Nephron progenitor cell (in vitro differentiated cells): Measurements from ENCODE around the gene MTRF1.

Experiments
- DNase-seq: peaks from one replicate; pipeline ENCODE4 v3.0.0; 2021
- H3K27ac Mint-ChIP-seq: 2 replicates; pipeline ENCODE4 v1.8.0; 2021; ENCODE audit warnings: mild to moderate bottlenecking, moderate library complexity, mixed read lengths
- H3K27me3 Mint-ChIP-seq: 2 replicates; pipeline ENCODE4 v1.8.0; 2021; ENCODE audit warnings: mild to moderate bottlenecking, low read depth, mixed read lengths; ENCODE audit not compliant: poor library complexity
- H3K36me3 Mint-ChIP-seq: 2 replicates; pipeline ENCODE4 v1.8.0; 2021; ENCODE audit warnings: low read depth, mixed read lengths
- H3K4me1 Mint-ChIP-seq: 2 replicates; pipeline ENCODE4 v1.8.0; 2021; ENCODE audit warnings: mixed read lengths
- H3K4me3 Mint-ChIP-seq: 2 replicates; pipeline ENCODE4 v1.8.0; 2021; ENCODE audit warnings: mild to moderate bottlenecking, moderate library complexity, mixed read lengths
- H3K9me3 Mint-ChIP-seq: 2 replicates; pipeline ENCODE4 v1.8.0; 2021; ENCODE audit warnings: mild to moderate bottlenecking, moderate library complexity, mixed read lengths
- CTCF ChIP-seq: fragments of 200-600 bp; sonication (generic); IDR thresholded peaks from 2 replicates; pipeline ENCODE4 v1.5.0; 2021; ENCODE audit warnings: antibody characterized with exemption

Gene MTRF1

DNA sequence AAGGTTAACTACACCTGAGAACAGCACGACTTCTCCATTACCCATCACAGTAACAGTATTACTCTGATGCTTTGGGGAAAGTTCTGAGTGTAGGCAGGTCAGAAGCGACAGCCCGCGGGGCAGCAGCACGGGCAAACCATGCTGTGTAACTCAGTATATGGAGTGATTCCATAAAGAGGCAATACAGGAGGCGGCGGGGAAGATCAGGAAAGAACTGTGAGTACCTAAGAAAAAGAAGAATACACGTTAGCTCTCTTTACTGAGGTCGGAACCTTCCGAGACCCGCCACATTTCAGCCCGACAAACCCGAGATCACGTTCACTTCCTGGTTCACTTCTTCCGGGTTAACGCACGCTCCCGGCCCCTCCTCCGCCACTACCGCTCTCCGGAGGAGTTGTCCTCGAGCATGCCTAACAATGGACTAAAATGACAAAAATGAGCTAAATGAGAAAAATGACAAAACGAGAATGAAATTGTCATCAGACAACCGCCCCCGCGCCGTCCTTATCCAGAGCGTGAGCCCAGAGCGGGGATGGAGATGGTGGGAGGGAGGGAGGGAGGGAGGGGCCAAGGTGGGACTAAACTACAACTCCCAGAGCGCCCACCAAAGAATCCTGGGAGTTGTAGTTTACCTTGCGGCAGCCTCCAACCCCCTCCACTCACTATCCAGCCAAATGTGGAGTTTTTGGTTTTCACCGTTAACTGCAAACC, at the start of gene MTRF1:
MTRF1 (minus strand) TSS at position 316 of the 711 bp plus-strand sequence. CDS start 2,669 bp downstream, outside the sequence.
- DNase-seq: peak; percentile 66
- Mint-ChIP-seq H3K4me1 (peaks cover 9% of the 10 kb centered on the region), H3K27ac (peak within 1 kb of the TSS; percentile 20), H3K36me3 (peaks cover 41% of the 10 kb centered on the region), H3K4me3 (peak within 1 kb of the TSS; percentile 98), H3K27me3 (peaks cover 4% of the 10 kb centered on the region), H3K9me3 (peaks cover 39% of the 10 kb centered on the region)
- no peak for TF ChIP-seq CTCF

DNA sequence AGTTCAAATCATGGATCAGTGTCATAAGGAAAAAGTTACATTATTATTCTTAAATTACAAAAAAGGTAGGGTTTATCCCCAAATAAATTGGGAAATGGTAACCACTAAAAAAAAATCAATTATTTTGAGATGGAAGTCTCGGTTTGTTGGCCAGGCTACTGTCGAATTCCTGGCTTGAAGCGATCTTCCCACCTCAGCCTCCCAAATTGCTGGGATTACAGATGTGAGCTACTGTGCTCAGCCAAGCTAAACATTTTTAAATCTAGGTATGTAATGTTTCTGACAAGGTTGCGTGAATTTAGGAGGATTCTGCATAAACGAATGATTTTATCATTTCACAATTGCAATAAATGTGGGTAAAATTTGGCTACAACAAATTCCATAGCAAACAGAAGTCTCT, 49.7 kb upstream of the MTRF1 start:
- peaks cover 23% of the 10 kb centered on the region for H3K36me3 Mint-ChIP-seq
- DNase-seq: no peak

GRCh38 chr13:41312176-41312500, 48.8 kb upstream of the MTRF1 start:
- peaks cover 13% of the 10 kb centered on the region for H3K36me3 Mint-ChIP-seq
- H3K4me3 Mint-ChIP-seq: peak overlapping the region; percentile 98
- H3K4me1 Mint-ChIP-seq: peaks cover 36% of the 10 kb centered on the region
- peak overlapping the region; percentile 90 for H3K27ac Mint-ChIP-seq
- H3K27me3 Mint-ChIP-seq: peaks cover 5% of the 10 kb centered on the region
- no peak for TF ChIP-seq CTCF
- peaks cover 3% of the 10 kb centered on the region for H3K9me3 Mint-ChIP-seq
- DNase-seq: peak; percentile 28

More for the DNA sequence above, 49.7 kb upstream of the MTRF1 start:
- H3K27me3 Mint-ChIP-seq: no peaks in the 10 kb centered on the region
- peaks cover 3% of the 10 kb centered on the region for H3K9me3 Mint-ChIP-seq
- H3K4me1 Mint-ChIP-seq: peaks cover 36% of the 10 kb centered on the region
- H3K4me3 Mint-ChIP-seq: peak overlapping the region; percentile 98
- no peak overlapping the region for H3K27ac Mint-ChIP-seq
- no peak for TF ChIP-seq CTCF

DNA sequence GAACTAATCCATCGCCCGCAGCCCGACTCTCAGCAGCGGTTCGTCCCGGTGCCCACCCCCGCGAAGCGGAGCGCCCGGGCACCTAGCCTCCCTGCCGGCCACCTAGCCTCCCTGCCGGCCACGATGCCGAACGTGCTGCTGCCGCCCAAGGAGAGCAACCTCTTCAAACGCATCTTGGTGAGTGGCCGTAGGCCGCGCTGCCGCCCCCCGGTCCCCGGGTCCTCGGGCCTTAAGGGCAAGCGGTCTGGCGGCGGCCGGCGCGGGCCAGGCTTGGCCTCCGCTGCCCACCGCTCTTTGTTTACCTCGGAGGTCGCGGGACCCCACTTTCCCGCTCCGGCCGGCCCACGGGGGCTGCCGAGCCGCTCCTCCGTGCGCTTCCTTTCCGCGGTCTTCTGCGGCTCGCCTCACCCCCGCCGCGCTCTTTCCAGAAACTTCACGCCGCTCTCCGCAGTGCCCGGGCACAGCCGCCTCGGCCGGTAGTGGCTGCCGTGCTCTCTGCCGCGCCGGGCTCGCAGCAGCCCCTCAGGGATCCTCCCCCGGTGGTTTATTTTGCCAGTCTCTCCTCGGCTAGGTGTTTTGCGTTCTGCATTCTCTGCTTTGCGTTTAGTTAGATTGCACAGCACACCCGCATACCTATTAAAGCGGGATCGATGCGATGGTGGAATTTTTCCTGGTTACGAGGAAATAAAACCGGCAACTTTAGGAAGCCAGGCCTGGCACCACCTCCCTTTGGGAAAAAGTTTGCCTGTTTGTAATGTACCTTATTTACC, 48.2 kb upstream of the MTRF1 start:
- DNase-seq: peak; percentile 62
- Mint-ChIP-seq H3K4me3 (peak overlapping the region; percentile 98), H3K27ac (peak overlapping the region; percentile 90), H3K4me1 (peaks cover 36% of the 10 kb centered on the region), H3K36me3 (peaks cover 7% of the 10 kb centered on the region), H3K27me3 (peaks cover 6% of the 10 kb centered on the region), H3K9me3 (peaks cover 3% of the 10 kb centered on the region)
- no peak for TF ChIP-seq CTCF

DNA sequence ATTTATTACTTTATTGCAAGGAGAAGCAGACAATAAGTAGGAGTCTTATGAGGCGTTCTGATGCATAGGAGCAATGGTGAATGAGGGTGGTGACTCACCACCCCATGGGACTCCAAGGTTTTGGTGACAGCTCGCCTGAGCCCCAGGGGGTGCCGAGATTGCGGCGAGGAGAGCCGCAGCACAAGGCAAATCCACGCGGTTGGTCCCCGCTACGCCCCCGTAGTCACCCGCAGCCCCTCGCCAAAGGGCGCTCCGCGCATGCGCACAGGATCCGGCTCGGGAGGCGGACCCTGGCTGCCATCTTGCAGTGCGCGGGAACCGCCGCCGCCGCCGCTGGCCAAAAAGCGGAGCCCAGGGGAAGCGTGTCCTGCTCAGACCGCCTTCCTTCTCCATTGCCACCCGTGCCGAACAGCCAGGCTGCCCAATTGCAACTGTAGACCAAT, 47.6 kb upstream of the MTRF1 start, which contains the start of gene NAA16:
NAA16 (plus strand) TSS at position 305 of the 443 bp plus-strand sequence. CDS start 262 bp downstream, outside the sequence.
- H3K9me3 Mint-ChIP-seq: peaks cover 3% of the 10 kb centered on the region
- H3K27ac Mint-ChIP-seq: peak within 1 kb of the TSS; percentile 90
- peak; percentile 97 for DNase-seq
- TF ChIP-seq CTCF: no peak
- H3K4me1 Mint-ChIP-seq: peaks cover 36% of the 10 kb centered on the region
- peaks cover 7% of the 10 kb centered on the region for H3K27me3 Mint-ChIP-seq
- peaks cover 6% of the 10 kb centered on the region for H3K36me3 Mint-ChIP-seq
- peak within 1 kb of the TSS; percentile 98 for H3K4me3 Mint-ChIP-seq
